Panc1 (cell line): Measurements from ENCODE around the gene CDK12. TPM values are rescaled to one million over a fixed set of nuclear protein-coding genes. Genes with fewer than 3 reads are reported as not detected.

ENCODE experiments used
- ATAC-seq: fragments of 200-7000 bp; cut with Tn5 transposase; 2 replicates; pipeline ENCODE4 v1.9.1; 2020; ENCODE audit warnings: mild to moderate bottlenecking, moderate library complexity
- BruUV-seq: library from RNA; stranded (reverse); fragments of 400-500 nt; replicated peaks from 2 replicates; lab custom pipeline; 2021; lab: Mats Ljungman, UMichigan
- CTCF ChIA-PET: fragments of 300-600 bp; sonication (Branson Sonifier 250); formaldehyde crosslinking; loops from one replicate; lab custom pipeline; 2022; ENCODE audit warnings: antibody characterized with exemption; lab: Charles Lee
- POLR2A ChIA-PET: fragments of 300-600 bp; sonication (Branson Sonifier 250); formaldehyde crosslinking; loops from one replicate; lab custom pipeline; 2022; ENCODE audit warnings: antibody characterized with exemption; lab: Charles Lee
- DNase-seq: peaks from one replicate; pipeline ENCODE4 v3.0.0-alpha.2; 2010; ENCODE audit warnings: low read depth, low spot score
- H3K27ac ChIP-seq: 2 replicates; pipeline ENCODE4 v1.5.1; 2011; ENCODE audit warnings: mild to moderate bottlenecking, low read length, inconsistent platforms
- H3K27me3 ChIP-seq: fragments of 200-500 bp; sonication (Bioruptor generic); 2 replicates; pipeline ENCODE4 v1.6.0; 2014; ENCODE audit warnings: low read length, inconsistent platforms; ENCODE audit not compliant: control insufficient read depth, insufficient read depth
- H3K36me3 ChIP-seq: fragments of 200-500 bp; sonication (Bioruptor generic); 2 replicates; pipeline ENCODE4 v1.5.1; 2014; ENCODE audit warnings: inconsistent platforms, mild to moderate bottlenecking, low read length, moderate library complexity; ENCODE audit not compliant: control insufficient read depth, insufficient read depth
- H3K4me1 ChIP-seq: 2 replicates; pipeline ENCODE4 v1.5.1; 2011; ENCODE audit warnings: inconsistent platforms, mild to moderate bottlenecking, low read length, moderate library complexity; ENCODE audit not compliant: control insufficient read depth, insufficient read depth
- H3K4me3 ChIP-seq, 2 experiments: 2 replicates each; pipeline ENCODE4 v1.5.1; 2011 to 2012; ENCODE audit warnings: low read depth in 2 of 2, low read length in 2 of 2, mild to moderate bottlenecking in 2 of 2, inconsistent platforms in 1 of 2, moderate library complexity in 1 of 2
- H3K9me3 ChIP-seq: fragments of 200-500 bp; sonication (Bioruptor generic); 2 replicates; pipeline ENCODE4 v1.5.1; 2014; ENCODE audit warnings: low read depth, mild to moderate bottlenecking, inconsistent platforms, low read length, moderate library complexity; ENCODE audit not compliant: control insufficient read depth, insufficient read depth
- CTCF ChIP-seq: fragments of 450-650 bp; IDR thresholded peaks from 2 replicates; pipeline ENCODE4 v1.5.1; 2017; ENCODE audit warnings: mild to moderate bottlenecking
- POLR2AphosphoS5 ChIP-seq: IDR thresholded peaks from 2 replicates; pipeline ENCODE4 v1.6.1; 2012; ENCODE audit warnings: mild to moderate bottlenecking, low read depth, low read length, moderate library complexity
- REST ChIP-seq, 2 experiments: IDR thresholded peaks; 2 replicates each; pipeline ENCODE4 v1.6.1; 2011 to 2012; ENCODE audit warnings: low read depth in 2 of 2, control low read depth in 1 of 2, low read length in 1 of 2, mild to moderate bottlenecking in 1 of 2, moderate library complexity in 1 of 2; ENCODE audit not compliant: insufficient read depth in 1 of 2
- SIN3A ChIP-seq: IDR thresholded peaks from 2 replicates; pipeline ENCODE4 v1.6.1; 2012; ENCODE audit warnings: low read depth, mild to moderate bottlenecking, low read length, moderate library complexity, borderline replicate concordance; ENCODE audit not compliant: insufficient read depth
- TCF7L2 ChIP-seq: IDR thresholded peaks from 2 replicates; pipeline ENCODE4 v1.6.1; 2011; ENCODE audit warnings: mild to moderate bottlenecking, low read depth, low read length, inconsistent platforms
- in situ Hi-C: cut with HindIII; loops from 2 replicates; pipeline ENCODE4 v1.10.0; 2016; ENCODE audit warnings: low sequenced_read_pairs, low pct_unique_long_range_greater_than_20kb
- intact Hi-C: fragments of 100-400 bp; cut with micrococcal nuclease; formaldehyde crosslinking; loops from one replicate; pipeline ENCODE4 v1.10.0; 2022; ENCODE audit not compliant: unreplicated experiment
- total RNA-seq: library from RNA; stranded (reverse); gene quantifications from one replicate; pipeline ENCODE4 v1.2.1, GENCODE V29; 2021; ENCODE audit not compliant: unreplicated experiment

Gene CDK12
- total RNA-seq, 1 experiment from 2014 or later: 57.8 TPM

- ATAC-seq (no peak), DNase-seq (no peak)
- Histone ChIP-seq H3K27ac (no peak overlapping the region), H3K27me3 (no peaks in the 10 kb centered on the region), H3K9me3 (no peaks in the 10 kb centered on the region), H3K36me3 (peaks cover 16% of the 10 kb centered on the region), H3K4me3 (no peak overlapping the region), H3K4me1 (no peaks in the 10 kb centered on the region; the same call in 1 of the 2 replicates)
- no peak for TF ChIP-seq TCF7L2
- no TSS peak for BruUV-seq
- intact Hi-C loops (no loop called here), in situ Hi-C loops (no loop called here)
- ChIA-PET POLR2A (no interaction called here), CTCF (no interaction called here)
Measured at GRCh38 chr17:39447561-39447960, 13.7 kb upstream of the CDK12 start.

- H3K27me3 ChIP-seq: no peaks in the 10 kb centered on the region
- CTCF ChIA-PET: no interaction called here
- in situ Hi-C loops (no loop called here), intact Hi-C loops (no loop called here)
- H3K4me3 ChIP-seq: peak overlapping the region; percentile 96 to 97
- H3K27ac ChIP-seq: peak overlapping the region; percentile 97
- TF ChIP-seq POLR2AphosphoS5 (no peak), REST (IDR thresholded peaks at IDR 0.05; ENCODE audit: insufficient read depth in 1 of 2, low read depth in 2 of 2, low read length in 1 of 2) (no peak)
- H3K4me1 ChIP-seq: no peaks in the 10 kb centered on the region; the same call in 1 of the 2 replicates
- DNase-seq (no peak), ATAC-seq (no peak)
- peaks cover 8% of the 10 kb centered on the region for H3K36me3 ChIP-seq
- POLR2A ChIA-PET: no interaction called here
- BruUV-seq: no TSS peak
- no peaks in the 10 kb centered on the region for H3K9me3 ChIP-seq
Measured at GRCh38 chr17:39450051-39450450, 11.2 kb upstream of the CDK12 start.

GRCh38 chr17:39450847-39451581 is 10.3 kb upstream of the CDK12 start, which contains the start of gene MED1:
MED1 (minus strand) TSS chr17:39451263; CDS start chr17:39451062, 201 bp downstream.
- Histone ChIP-seq H3K4me3 (peak within 1 kb of the TSS; percentile 96 to 97), H3K27me3 (no peaks in the 10 kb centered on the region), H3K4me1 (no peaks in the 10 kb centered on the region; the same call in 1 of the 2 replicates), H3K36me3 (peaks cover 8% of the 10 kb centered on the region), H3K9me3 (no peaks in the 10 kb centered on the region), H3K27ac (peak within 1 kb of the TSS; percentile 97)
- peak; percentile 88 for DNase-seq
- TF ChIP-seq REST (IDR thresholded peaks at IDR 0.05; ENCODE audit: insufficient read depth in 1 of 2, low read depth in 2 of 2, low read length in 1 of 2): 0 out of 4 replicates have a peak, but pooled peaks of 1 of the 2 experiments have one; percentile 15
- peak; percentile 64; the same call in 1 of the 2 replicates for TF ChIP-seq SIN3A
- peak; percentile 76 for TF ChIP-seq POLR2AphosphoS5
- peak; percentile 99 for TF ChIP-seq TCF7L2
- TF ChIP-seq CTCF: no peak
- intact Hi-C loops: no loop called here
- ChIA-PET CTCF (interaction anchor here (0.6 to 0.9 kb wide), 4 partner anchors 10 to 244 kb away, joined by 3 to 4 read pairs (median 4); partner anchors contain the start of gene CDK12), POLR2A (interaction anchor here (0.6 to 1.6 kb wide), 5 partner anchors 10 to 478 kb away, joined by 3 to 29 read pairs (median 7); partner anchors contain the start of gene CDK12)
- no TSS peak for BruUV-seq
- in situ Hi-C loops: no loop called here
- ATAC-seq: peak; percentile 100
